Neural crest cell (in vitro differentiated cells): ENCODE results near the gene OR4P4. TPM values are rescaled to one million over a fixed set of nuclear protein-coding genes. Genes with fewer than 3 reads are reported as not detected.

Experiments used
- DNase-seq: peaks from one replicate; pipeline ENCODE4 v3.0.0; 2021; ENCODE audit warnings: low read depth, mixed read lengths, low spot score
- H3K27ac Mint-ChIP-seq: one replicate; pipeline ENCODE4 v1.8.0; 2021; ENCODE audit warnings: mild to moderate bottlenecking, mixed read lengths; ENCODE audit not compliant: unreplicated experiment
- H3K27me3 Mint-ChIP-seq: 2 replicates; pipeline ENCODE4 v1.8.0; 2021; ENCODE audit warnings: low read depth, mild to moderate bottlenecking, mixed read lengths
- H3K36me3 Mint-ChIP-seq: 2 replicates; pipeline ENCODE4 v1.8.0; 2021; ENCODE audit warnings: low read depth, mild to moderate bottlenecking, mixed read lengths
- H3K4me1 Mint-ChIP-seq: 2 replicates; pipeline ENCODE4 v1.8.0; 2021; ENCODE audit warnings: mixed read lengths
- H3K4me3 Mint-ChIP-seq: one replicate; pipeline ENCODE4 v1.8.0; 2021; ENCODE audit warnings: mild to moderate bottlenecking, mixed read lengths
- H3K9me3 Mint-ChIP-seq: 2 replicates; pipeline ENCODE4 v1.8.0; 2021; ENCODE audit warnings: mixed read lengths
- long read RNA-seq: library from polyadenylated mRNA; unstranded; transcript quantifications from one replicate; pipeline ENCODE4 v2.0.0, GENCODE V29; 2020
- total RNA-seq: library from RNA; stranded (reverse); gene quantifications from 2 replicates; pipeline ENCODE4 v1.2.1, GENCODE V29; 2021
- TF ChIP-seq, protein P1 (sequence below): fragments of 200-600 bp; sonication (generic); conservative IDR thresholded peaks from 2 replicates; pipeline ENCODE4 v1.5.0; 2021; ENCODE audit warnings: antibody characterized with exemption, mild to moderate bottlenecking

The OR4P4 gene
- total RNA-seq, result not detected in 2 replicates
- long read RNA-seq, result 0 reads

DNA sequence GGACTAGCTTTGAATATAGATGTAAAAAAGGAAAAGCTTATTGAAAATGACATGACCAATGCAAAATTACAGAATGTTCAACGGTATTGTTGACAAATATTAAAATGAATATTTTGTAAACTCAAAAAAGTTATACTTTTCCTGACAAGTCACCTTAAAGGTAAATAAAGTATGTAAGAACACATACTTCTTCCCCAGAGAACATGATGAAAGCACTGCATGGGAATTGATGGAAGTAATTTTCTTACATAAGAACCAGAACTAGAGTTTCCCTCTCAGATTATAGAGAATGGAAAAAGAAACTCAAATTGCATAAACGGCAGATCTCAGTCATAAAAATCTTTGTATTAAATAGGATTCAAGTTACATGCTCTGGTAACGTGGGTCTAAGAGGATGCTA lies at the start of gene OR4P4:
OR4P4 (plus strand) TSS at position 301 of the 400 bp plus-strand sequence.
- Mint-ChIP-seq H3K27ac (no peak within 1 kb of the TSS), H3K36me3 (no peaks in the 10 kb centered on the region), H3K9me3 (peaks cover 3% of the 10 kb centered on the region), H3K4me1 (no peaks in the 10 kb centered on the region), H3K27me3 (no peaks in the 10 kb centered on the region), H3K4me3 (no peak within 1 kb of the TSS)
- TF ChIP-seq, protein P1, sequence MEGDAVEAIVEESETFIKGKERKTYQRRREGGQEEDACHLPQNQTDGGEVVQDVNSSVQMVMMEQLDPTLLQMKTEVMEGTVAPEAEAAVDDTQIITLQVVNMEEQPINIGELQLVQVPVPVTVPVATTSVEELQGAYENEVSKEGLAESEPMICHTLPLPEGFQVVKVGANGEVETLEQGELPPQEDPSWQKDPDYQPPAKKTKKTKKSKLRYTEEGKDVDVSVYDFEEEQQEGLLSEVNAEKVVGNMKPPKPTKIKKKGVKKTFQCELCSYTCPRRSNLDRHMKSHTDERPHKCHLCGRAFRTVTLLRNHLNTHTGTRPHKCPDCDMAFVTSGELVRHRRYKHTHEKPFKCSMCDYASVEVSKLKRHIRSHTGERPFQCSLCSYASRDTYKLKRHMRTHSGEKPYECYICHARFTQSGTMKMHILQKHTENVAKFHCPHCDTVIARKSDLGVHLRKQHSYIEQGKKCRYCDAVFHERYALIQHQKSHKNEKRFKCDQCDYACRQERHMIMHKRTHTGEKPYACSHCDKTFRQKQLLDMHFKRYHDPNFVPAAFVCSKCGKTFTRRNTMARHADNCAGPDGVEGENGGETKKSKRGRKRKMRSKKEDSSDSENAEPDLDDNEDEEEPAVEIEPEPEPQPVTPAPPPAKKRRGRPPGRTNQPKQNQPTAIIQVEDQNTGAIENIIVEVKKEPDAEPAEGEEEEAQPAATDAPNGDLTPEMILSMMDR, result no peak
- no peak for DNase-seq

DNA sequence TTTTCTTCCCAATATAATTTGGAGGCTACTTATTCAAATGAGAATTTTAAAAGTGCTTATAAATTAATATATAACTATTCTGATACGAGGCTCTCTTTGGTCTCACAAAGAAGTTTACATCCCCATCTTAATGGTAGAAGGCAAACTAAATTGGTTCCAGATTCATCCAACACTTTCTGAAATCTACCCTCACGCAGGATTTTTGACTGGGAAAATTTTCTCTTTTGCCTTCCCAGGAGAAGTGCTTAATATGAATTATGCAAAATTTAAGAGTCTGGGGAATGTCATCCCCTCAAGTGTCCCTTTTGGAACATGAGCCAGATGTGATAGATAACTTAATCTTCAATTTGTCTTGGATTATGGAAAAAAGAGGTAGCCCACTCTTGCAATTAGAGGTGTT lies 27.4 kb upstream of the OR4P4 start, which contains the start of gene OR4C11:
OR4C11 (minus strand) TSS at position 101 of the 400 bp plus-strand sequence. CDS start 3,272 bp downstream, outside the sequence.
- Mint-ChIP-seq H3K27ac (no peak within 1 kb of the TSS), H3K4me1 (no peaks in the 10 kb centered on the region), H3K4me3 (no peak within 1 kb of the TSS), H3K27me3 (no peaks in the 10 kb centered on the region), H3K36me3 (no peaks in the 10 kb centered on the region), H3K9me3 (no peaks in the 10 kb centered on the region)
- no peak for DNase-seq
- TF ChIP-seq, protein P1, result no peak

DNA sequence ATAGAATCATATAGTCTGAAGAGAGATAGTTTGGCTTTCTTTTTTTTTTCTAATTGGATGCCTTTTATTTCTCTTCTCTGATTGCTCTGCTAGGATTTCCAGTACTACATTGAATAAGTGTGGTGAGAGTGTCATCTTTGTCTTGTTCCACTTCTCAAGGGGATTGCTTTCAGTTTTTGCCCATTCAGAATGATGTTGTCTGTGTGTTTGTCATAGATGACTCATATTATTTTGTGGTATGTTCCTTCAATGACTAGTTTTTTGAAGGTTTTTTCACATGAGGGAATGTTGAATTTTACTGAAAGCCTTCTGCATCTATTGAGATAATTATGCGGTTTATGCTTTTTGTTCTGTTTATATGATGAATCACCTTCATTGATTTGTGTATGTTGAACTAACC lies 10.4 kb upstream of the OR4P4 start:
- Mint-ChIP-seq H3K27ac (no peak overlapping the region), H3K4me1 (no peaks in the 10 kb centered on the region), H3K9me3 (no peaks in the 10 kb centered on the region), H3K27me3 (no peaks in the 10 kb centered on the region), H3K36me3 (no peaks in the 10 kb centered on the region), H3K4me3 (no peak overlapping the region)
- TF ChIP-seq, protein P1, result no peak
- no peak for DNase-seq

DNA sequence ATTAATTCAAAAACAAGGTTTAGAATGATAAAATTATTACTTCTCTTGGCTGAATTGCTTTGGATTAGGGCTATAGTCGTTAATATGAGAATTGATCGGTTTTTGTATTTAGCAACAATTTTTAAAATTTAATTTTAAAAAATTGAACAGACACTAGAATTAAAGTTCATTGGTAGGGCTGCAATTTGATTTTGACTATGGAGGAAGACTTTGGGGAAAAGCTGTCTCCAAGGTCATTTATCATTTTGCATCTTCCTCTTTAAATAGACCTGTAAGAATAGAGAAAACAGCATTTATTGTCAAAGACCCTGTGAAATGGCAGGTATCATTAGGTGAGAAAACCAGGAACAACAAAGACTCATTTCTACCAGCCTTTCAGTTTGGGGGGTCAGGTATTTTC lies 13.1 kb downstream of the OR4P4 start, which contains the start of gene OR4S2:
OR4S2 (plus strand) TSS at position 301 of the 400 bp plus-strand sequence. CDS start 2,577 bp downstream, outside the sequence.
- H3K4me1 Mint-ChIP-seq, result no peaks in the 10 kb centered on the region

DNA sequence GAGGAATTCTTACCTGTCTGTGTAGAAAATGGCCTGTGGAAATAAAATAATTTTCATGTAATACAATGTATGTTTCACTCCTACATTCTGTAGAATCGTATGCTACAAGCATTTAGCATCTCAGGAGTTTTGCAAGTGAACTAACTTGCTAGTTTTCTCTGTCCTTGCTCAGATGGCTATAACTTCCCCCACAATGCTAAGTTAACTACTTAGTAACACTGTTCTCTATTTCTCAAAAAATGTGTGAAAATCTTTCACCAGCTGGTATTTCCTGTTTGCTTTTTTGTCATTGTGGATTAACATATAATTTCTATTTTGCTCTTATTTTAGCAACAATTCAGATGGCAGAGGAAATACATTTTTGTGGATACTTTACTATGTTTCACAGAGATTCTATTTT lies 17.6 kb downstream of the OR4P4 start:
- H3K9me3 Mint-ChIP-seq, result peaks cover 6% of the 10 kb centered on the region
- TF ChIP-seq, protein P1, result no peak
- no peaks in the 10 kb centered on the region for H3K36me3 Mint-ChIP-seq

More for the DNA sequence above, 13.1 kb downstream of the OR4P4 start, which contains the start of gene OR4S2:
- DNase-seq, result no peak
- H3K36me3 Mint-ChIP-seq, result no peaks in the 10 kb centered on the region
- H3K9me3 Mint-ChIP-seq, result peaks cover 3% of the 10 kb centered on the region
- no peak within 1 kb of the TSS for H3K27ac Mint-ChIP-seq
- H3K4me3 Mint-ChIP-seq, result no peak within 1 kb of the TSS
- no peaks in the 10 kb centered on the region for H3K27me3 Mint-ChIP-seq
- TF ChIP-seq, protein P1, result no peak

More for the DNA sequence above, 17.6 kb downstream of the OR4P4 start:
- Mint-ChIP-seq H3K4me1 (no peaks in the 10 kb centered on the region), H3K4me3 (no peak overlapping the region), H3K27me3 (no peaks in the 10 kb centered on the region), H3K27ac (no peak overlapping the region)
- DNase-seq, result no peak
